HG02852 (cell line): ENCODE data around the gene USH1G.
"Not testable (repeated sequence)": the region's sequence is repeated elsewhere in the genome, so short reads cannot be mapped to it uniquely, and the experiment has no call there.

ENCODE experiments used
- ATAC-seq: cut with Tn5 transposase; IDR thresholded peaks from one replicate; pipeline ENCODE4 v1.9.1; 2021; ENCODE audit warnings: mild to moderate bottlenecking, moderate library complexity; ENCODE audit not compliant: unreplicated experiment

The USH1G gene

DNA sequence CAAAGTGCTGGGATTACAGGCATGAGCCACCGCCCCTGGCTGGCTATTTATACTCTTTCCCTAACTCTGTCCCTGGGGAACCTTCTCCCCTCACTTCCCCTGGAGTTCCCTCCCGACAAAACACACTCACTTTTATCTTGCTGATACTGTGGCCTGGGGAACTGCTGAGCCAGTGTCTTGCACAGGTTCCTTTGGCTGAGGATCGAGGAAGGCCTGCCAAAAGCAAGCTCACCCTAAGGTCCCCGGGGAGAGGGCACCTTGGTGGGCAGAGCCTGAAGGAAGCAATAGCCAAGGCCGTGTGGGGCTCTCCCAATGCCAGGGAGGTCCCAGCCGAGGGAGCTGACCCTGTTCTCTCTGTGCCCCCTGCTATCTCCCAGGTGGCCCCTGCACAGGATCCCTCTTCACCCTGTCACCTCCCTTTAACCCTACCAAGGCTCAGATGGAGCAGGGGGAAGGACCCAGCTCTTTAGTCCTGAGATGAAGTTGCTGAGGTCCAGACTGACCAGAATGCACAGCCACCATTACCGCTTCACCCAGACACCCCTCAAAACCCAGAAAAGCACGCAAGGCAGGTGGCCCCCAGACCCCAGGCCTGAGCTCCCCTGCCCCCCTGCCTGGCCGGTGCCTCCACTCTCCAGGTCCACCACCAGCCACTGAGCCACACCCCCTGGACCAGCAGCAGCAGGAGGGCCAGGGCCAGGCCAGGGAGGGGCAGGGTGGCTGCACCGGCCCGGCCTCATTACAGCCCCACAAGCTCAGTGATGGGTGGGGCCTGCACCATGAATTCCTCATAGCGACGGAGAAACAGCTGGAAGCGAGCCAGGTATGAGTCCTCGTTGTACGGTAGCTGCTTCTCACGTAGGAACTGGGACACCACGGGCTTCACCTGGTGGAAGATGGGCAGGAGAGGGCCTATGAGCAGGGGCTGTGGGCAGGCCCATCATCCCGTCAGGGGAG lies 45.2 kb downstream of the USH1G start:
- no peak for ATAC-seq

- ATAC-seq, result no peak
These were observed 47.0 kb downstream of the USH1G start for GRCh38 chr17:74875977-74876593.

DNA sequence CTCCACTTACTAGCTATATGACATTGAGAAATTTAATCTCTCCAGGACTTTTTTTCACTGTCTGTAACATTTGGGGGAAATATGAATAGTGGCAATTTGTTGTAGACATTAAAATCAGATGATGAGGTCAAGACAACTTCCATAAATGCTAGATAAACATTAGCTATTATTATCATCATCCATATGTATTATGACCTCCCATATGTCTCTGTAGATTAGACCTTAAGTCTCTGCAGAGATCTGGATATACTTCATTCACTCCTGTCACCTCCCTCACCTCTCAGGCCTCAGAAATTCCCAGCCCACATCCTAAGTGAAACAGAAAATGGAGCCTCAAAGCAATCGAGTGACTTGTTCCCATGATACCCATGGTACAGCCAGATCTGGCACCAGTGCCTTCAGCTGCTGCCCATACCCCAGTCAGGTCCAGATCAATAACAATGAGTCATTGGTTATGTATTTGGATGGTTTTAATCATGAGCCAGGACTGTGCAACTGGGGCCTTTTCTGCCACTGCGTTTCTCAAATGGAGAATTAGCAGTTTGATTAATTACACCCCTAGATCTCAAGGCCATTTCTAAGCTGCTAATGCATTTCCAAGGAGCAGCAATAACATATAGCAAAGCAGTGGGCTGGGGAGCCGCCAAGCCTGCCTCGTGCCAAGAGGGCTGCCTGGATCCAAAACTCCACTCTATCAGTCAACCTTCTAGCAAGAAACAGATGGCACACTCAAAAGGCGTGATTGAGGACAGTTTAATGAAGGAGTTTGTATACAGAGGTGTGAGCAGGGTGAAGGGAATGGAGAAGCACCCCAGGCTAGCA lies 47.7 kb downstream of the USH1G start:
- ATAC-seq, result no peak

DNA sequence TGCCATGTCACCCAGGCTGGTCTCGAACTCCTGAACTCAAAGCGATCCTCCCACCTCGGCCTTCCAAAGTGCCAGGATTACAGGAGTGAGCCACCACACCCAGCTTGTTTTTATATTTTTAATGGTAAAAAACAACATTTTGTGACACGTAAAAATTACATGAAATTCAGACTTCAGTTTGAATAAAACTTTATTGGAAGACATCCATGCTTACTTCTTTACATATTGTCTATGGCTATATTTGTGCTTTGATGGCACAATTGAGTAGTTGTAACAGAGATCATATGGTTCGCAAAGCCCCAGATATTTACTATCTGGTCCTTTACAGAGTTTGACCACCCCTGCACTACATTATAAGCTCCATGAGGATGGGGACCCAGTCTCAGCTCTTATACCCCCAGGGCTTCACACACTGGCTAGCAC lies 48.4 kb downstream of the USH1G start:
- ATAC-seq, result no peak

- ATAC-seq, result no peak
These were observed 49.0 kb downstream of the USH1G start for GRCh38 chr17:74873874-74874614.

DNA sequence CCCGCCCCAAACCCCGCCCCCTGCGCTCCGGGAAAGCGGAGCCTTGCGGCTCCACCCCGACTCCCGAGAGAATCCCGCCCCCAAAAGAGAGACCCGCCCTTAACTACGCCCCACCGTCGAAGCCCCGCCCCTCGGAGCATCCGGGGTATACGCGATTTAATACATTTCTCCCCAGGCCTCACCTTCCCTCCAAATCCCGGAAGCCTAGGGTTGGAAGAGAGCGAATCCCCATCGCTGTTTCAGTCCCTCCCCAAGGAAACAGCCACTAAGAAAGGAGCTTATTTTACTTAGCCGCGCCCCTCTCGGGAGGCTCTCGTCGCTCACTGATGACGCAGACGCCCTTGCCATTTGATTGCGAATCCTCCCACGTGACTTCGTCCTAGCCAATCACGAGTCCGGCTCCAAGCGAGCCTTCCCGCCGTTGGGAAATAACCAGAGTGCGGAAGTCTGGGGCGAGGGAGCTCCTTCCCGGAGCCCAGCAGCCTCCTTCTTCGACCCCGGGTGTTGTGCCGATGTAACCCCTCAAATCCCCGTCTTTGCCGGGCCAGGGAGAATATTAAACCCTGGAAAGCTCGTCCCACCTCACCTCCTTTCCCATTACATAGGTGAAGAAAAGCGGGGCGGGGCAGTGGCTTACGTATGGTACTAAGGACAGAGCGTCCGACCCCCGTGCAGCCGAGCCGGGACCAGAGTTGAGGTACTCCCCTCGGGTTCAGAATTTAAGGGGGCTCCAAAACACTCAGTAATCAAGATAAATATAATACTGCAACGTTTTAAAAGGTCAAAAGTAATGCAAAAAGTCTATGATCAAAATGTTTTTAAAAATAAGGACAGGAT lies 49.8 kb downstream of the USH1G start:
- ATAC-seq, result peak; percentile 86

- ATAC-seq, result peak; percentile 30
These were observed 50.6 kb downstream of the USH1G start, which contains the start of gene FDXR for GRCh38 chr17:74872313-74873036. TSS of gene FDXR (minus strand) at chr17:74872994. CDS start at chr17:74872944, 50 bp downstream.

DNA sequence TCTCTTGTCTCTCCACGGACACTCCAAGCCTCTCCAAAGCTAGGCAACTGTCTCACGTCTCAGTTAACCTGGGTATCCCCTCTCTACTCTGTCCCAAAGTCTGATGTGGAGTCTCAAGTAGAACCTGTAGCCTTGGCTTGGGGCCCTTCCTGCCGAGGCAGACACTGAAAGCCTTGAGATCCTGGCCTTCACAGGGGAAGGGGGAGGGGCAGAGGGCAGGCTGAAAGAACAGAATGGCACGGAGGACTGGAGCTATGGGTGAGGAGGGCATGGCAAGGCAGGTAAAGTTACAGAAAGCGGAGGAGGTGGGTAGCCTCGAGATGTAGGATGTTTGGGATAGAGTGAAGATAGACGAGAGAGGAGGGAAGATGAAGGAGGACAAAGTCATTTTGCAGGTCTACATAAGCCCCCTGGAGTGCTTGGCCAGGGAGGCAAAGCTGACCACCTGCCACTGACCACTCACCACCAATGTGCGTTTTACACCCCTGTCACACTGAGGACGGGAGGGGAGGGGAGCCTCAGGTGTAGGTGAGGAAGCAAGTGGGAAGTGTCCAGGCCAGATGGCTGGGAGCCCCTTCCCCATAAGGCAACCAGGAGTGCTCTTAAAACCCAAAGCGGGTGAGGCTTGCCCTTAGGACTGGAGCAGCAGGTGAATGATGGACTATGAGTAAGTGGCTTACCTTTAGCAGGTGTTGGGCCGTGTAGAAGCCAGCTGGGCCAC lies 51.5 kb downstream of the USH1G start:
- no peak for ATAC-seq

- no peak for ATAC-seq
These were observed 52.5 kb downstream of the USH1G start for GRCh38 chr17:74870512-74870911.

DNA sequence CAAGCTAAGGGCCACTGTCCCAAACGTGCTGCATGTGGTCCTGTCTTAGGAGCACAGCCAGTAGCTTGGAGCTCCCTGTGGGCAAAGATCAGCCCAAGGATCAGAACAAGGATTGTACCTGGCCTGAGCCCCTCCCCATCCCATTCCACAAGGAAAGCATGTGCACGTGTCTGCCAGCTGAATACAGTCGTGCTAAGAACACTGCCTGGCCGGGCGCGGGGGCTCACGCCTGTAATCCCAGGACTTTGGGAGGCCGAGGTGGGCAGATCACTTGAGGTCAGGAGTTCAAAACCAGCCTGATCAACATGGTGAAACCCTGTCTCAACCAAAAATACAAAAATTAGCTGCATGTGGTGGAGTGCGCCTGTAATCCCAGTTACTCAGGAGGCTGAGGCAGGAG lies 53.0 kb downstream of the USH1G start:
- not testable (repeated sequence) for ATAC-seq

DNA sequence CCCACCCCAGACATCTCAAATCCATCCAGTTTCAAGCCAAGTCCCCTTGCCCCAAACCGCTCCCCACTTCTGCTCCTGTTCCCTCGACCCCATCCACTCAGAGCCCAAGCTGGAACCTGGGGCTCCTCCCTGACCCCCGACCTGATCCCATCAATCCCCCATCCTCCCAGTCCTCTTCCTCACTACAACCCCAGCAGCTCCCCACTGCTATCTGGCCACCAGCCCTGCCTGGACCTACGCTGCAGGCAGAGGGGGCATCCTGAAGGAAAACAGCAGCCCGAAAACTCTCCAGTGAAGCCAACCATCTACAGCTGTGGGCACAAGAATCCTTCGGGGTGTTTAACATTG lies 54.2 kb downstream of the USH1G start:
- ATAC-seq, result no peak

- ATAC-seq, result no peak
These were observed 54.7 kb downstream of the USH1G start for GRCh38 chr17:74868251-74868907.

DNA sequence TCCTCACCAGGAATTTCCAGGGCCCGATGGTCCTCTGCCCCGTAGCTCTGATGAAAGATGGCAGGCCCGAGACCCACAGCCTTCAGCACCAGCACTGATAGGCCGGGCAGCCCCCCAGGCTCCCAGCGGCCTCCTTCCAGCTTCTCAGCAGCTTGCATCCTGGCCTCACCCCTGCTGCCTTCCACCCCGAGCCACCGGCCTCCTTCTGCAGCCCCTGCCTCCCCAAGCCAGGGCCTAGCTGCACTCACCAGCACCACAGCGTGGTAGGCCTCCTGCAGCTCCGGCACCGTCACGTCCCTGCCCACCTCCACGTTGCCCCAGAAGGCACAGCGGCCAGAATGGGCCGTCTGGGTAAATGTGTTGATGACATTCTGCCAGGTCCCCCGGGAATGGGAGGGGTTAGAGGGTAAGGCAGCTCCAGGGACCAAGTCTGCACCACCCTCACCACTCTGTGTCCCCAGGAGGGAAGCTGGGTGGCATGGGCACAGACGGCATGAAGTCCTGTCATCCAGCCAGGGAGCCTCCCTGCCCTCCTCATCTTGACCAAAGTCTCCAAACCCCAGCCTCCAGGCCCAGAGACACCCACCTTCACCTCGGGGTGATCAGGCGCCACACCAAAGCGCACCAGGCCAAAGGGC lies 56.7 kb downstream of the USH1G start:
- ATAC-seq, result no peak
